HG03520 (cell line): ENCODE results near the gene DLK1.

Experiments
- ATAC-seq: cut with Tn5 transposase; IDR thresholded peaks from one replicate; pipeline ENCODE4 v1.9.1; 2021; ENCODE audit warnings: mild to moderate bottlenecking, moderate library complexity; ENCODE audit not compliant: unreplicated experiment

The DLK1 gene

GRCh38 chr14:100713705-100714104 lies 13.0 kb upstream of the DLK1 start:
- no peak for ATAC-seq

GRCh38 chr14:100714258-100714892 lies 12.3 kb upstream of the DLK1 start:
- no peak for ATAC-seq

GRCh38 chr14:100715332-100715731 lies 11.4 kb upstream of the DLK1 start:
- no peak for ATAC-seq

GRCh38 chr14:100715803-100716202 lies 10.9 kb upstream of the DLK1 start:
- ATAC-seq = no peak

- ATAC-seq = no peak
Measured at GRCh38 chr14:100717386-100717785, 9.3 kb upstream of the DLK1 start.

- ATAC-seq = no peak
Measured at GRCh38 chr14:100719976-100720520, 6.6 kb upstream of the DLK1 start.

GRCh38 chr14:100721568-100721967 lies 5.1 kb upstream of the DLK1 start:
- ATAC-seq = no peak

GRCh38 chr14:100722367-100722766 lies 4.3 kb upstream of the DLK1 start:
- no peak for ATAC-seq

GRCh38 chr14:100723135-100723829 lies 3.4 kb upstream of the DLK1 start:
- no peak for ATAC-seq

GRCh38 chr14:100723830-100724437 lies 2.8 kb upstream of the DLK1 start:
- no peak for ATAC-seq

GRCh38 chr14:100724536-100724935 lies 2.2 kb upstream of the DLK1 start:
- ATAC-seq = no peak

- ATAC-seq = no peak
Measured at GRCh38 chr14:100725587-100726387, 905 bp upstream of the DLK1 start.

- no peak for ATAC-seq
Measured at GRCh38 chr14:100727086-100727872, 587 bp downstream of the DLK1 start.

GRCh38 chr14:100727873-100728240 lies 1.2 kb downstream of the DLK1 start:
- ATAC-seq = no peak

GRCh38 chr14:100728962-100729361 lies 2.3 kb downstream of the DLK1 start:
- ATAC-seq = no peak

- ATAC-seq = no peak
Measured at GRCh38 chr14:100729982-100730381, 3.3 kb downstream of the DLK1 start.

GRCh38 chr14:100730581-100730980 lies 3.9 kb downstream of the DLK1 start:
- ATAC-seq = no peak

GRCh38 chr14:100731011-100731670 lies 4.4 kb downstream of the DLK1 start:
- no peak for ATAC-seq

- no peak for ATAC-seq
Measured at GRCh38 chr14:100731846-100732765, 5.4 kb downstream of the DLK1 start.
